Measurements from ENCODE around the gene TTLL11. TPM values are rescaled to one million over a fixed set of nuclear protein-coding genes. Genes with fewer than 3 reads are reported as not detected.
"Not testable (repeated sequence)": the region's sequence is repeated elsewhere in the genome, so short reads cannot be mapped to it uniquely, and the experiment has no call there.

Gene TTLL11
- total and polyA plus RNA-seq, 2 experiments from 2014 or later = 5.1 to 6.3 TPM

DNA sequence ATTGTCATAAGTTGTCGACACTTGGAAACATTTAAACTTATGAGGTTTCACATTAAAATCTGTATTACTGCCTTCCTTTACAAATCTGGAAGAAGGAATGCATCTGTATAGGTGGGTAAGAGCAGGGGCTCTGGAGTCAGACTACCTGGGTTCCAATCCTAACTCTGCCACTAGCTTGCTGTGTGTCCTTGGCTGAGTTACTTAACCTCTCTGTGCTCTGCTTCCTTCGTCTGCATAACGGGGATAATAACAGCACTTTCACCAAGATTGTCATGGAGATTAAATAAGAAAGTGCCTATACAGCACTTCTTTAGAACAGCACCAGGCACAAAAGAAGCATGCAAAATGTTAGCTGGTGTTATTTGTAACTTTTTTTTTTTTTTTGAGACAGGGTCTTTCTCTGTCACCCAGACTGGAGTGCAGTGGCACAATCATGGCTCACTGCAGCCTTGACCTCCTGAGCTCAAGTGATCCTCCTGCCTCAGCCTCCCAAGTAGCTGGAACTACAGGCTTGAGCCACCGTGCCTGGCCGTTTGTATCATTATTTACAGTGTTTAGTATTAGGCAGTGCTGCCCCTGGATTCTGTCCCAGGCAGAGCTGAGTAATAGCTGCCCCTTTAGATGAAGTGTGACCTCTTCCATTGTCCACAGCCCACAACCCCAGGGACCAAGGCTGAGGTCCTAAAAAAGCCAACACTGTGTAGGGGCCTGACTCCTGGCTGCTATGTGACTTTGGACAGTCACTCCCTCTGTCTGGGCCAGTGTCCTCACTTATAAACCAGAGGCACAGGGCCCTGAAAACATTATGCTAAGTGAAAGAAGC lies 25.4 kb upstream of the TTLL11 start:
- Histone ChIP-seq H3K79me2 (ENCODE audit: insufficient read depth) (no peaks in the 10 kb centered on the region), H2AFZ (no peak overlapping the region), H4K20me1 (ENCODE audit: insufficient read depth) (no peaks in the 10 kb centered on the region), H3K4me1 (ENCODE audit: insufficient read depth) (no peaks in the 10 kb centered on the region), H3K4me3 (no peak overlapping the region), H3K27ac (no peak overlapping the region), H3F3A (ENCODE audit: insufficient read depth) (no peaks in the 10 kb centered on the region), H3K27me3 (replicated peaks; ENCODE audit: insufficient read depth) (peaks cover 15% of the 10 kb centered on the region), H3K9me3 (ENCODE audit: low read depth) (no peaks in the 10 kb centered on the region), H3K36me3 (ENCODE audit: low read depth) (no peaks in the 10 kb centered on the region), H3K9ac (no peak overlapping the region), H3K4me2 (ENCODE audit: unreplicated experiment) (no peak overlapping the region), H3K9me2 (ENCODE audit: insufficient read depth) (no peaks in the 10 kb centered on the region)
- WGBS, 2 experiments (ENCODE audit: low coverage in 1 of 2, low lambda C conversion rate in 2 of 2, missing lambda C conversion rate in 2 of 2) = 60 to 61% methylated on average over 5 of the region's 5 CpGs
- no peak for DNase-seq
- TF ChIP-seq EZH2 (IDR thresholded peaks at IDR 0.05; ENCODE audit: insufficient read depth, poor library complexity, severe bottlenecking) (no peak), EZH2phosphoT487 (IDR thresholded peaks at IDR 0.05; ENCODE audit: insufficient read depth, low read depth) (no peak)
- in situ Hi-C loops (cut with MboI) = no loop called here

DNA sequence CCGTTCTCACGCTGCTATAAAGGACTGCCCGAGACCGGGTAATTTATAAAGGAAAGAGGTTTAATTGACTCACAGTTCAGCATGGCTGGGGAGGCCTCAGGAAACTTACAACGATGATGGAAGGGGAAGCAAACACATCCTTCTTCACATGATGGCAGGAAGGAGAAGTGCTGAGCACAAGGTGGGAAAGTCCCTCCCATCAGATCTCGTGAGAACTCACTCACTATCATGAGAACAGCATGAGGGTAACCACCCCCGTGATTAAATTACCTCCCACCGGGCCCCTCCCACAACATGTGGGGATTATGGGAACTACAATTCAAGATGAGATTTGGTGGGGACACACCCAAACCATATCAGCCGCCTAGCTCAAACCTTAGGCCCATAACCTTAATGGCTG lies 24.1 kb upstream of the TTLL11 start:
- 77% methylated on average over 9 of the region's 9 CpGs for WGBS, 2 experiments (ENCODE audit: low coverage in 1 of 2, low lambda C conversion rate in 2 of 2, missing lambda C conversion rate in 2 of 2)
- in situ Hi-C loops (cut with MboI); H3K9me3 ChIP-seq (ENCODE audit: low read depth); H3K4me1 ChIP-seq (ENCODE audit: insufficient read depth); H3F3A ChIP-seq (ENCODE audit: insufficient read depth); H3K79me2 ChIP-seq (ENCODE audit: insufficient read depth); DNase-seq; H3K9me2 ChIP-seq (ENCODE audit: insufficient read depth); H4K20me1 ChIP-seq (ENCODE audit: insufficient read depth); H3K4me2 ChIP-seq (ENCODE audit: unreplicated experiment); H3K9ac ChIP-seq; H2AFZ ChIP-seq; H3K27ac ChIP-seq; H3K4me3 ChIP-seq; H3K36me3 ChIP-seq (ENCODE audit: low read depth): not testable (repeated sequence)
- peaks cover 19% of the 10 kb centered on the region for H3K27me3 ChIP-seq (replicated peaks; ENCODE audit: insufficient read depth)

DNA sequence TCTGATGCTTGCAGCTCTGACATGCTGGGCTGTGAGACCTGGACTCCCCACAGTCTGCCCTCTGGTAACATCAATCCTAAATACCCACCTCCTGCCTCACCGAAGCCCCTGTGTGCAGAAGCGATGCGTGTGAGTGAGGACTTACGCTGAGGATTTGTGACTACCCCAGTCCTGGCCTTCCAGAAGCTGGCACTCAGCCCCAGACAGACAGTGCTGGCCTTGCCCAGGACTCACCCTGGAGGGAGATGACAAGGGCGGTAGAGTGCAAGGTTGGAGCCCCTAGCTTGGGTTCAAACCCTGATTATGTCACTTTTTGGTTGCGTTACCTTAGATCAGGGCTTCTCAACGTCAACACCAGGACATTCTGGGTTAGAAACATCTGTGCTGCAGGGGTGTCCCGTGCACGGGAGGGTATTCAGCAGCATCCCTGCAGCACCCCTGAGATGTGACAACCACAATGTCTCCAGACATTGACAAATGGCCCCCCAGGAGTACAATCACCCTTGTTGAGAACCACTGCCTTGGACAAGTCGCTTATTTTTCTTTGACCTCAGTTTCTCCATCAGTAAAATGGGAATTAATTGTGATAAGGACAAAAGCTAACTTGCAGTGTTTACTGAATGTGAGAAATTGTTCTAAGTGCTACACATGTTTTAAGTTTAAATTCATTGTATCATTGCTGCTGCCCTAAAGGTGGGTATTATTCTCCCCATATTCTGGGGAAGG lies 23.5 kb upstream of the TTLL11 start:
- Histone ChIP-seq H2AFZ (no peak overlapping the region), H3K9me2 (ENCODE audit: insufficient read depth) (no peaks in the 10 kb centered on the region), H3K79me2 (ENCODE audit: insufficient read depth) (no peaks in the 10 kb centered on the region), H3K27me3 (replicated peaks; ENCODE audit: insufficient read depth) (peaks cover 19% of the 10 kb centered on the region), H3K9me3 (ENCODE audit: low read depth) (no peaks in the 10 kb centered on the region), H3K9ac (no peak overlapping the region), H3K36me3 (ENCODE audit: low read depth) (no peaks in the 10 kb centered on the region), H3K4me3 (no peak overlapping the region), H4K20me1 (ENCODE audit: insufficient read depth) (no peaks in the 10 kb centered on the region), H3K4me2 (ENCODE audit: unreplicated experiment) (no peak overlapping the region), H3F3A (ENCODE audit: insufficient read depth) (no peaks in the 10 kb centered on the region), H3K27ac (no peak overlapping the region), H3K4me1 (ENCODE audit: insufficient read depth) (no peaks in the 10 kb centered on the region)
- in situ Hi-C loops (cut with MboI) = no loop called here
- TF ChIP-seq EZH2phosphoT487 (IDR thresholded peaks at IDR 0.05; ENCODE audit: insufficient read depth, low read depth) (no peak), EZH2 (IDR thresholded peaks at IDR 0.05; ENCODE audit: insufficient read depth, poor library complexity, severe bottlenecking) (no peak)
- 74 to 76% methylated on average over 10 of the region's 10 CpGs for WGBS, 2 experiments (ENCODE audit: low coverage in 1 of 2, low lambda C conversion rate in 2 of 2, missing lambda C conversion rate in 2 of 2)
- no peak for DNase-seq

DNA sequence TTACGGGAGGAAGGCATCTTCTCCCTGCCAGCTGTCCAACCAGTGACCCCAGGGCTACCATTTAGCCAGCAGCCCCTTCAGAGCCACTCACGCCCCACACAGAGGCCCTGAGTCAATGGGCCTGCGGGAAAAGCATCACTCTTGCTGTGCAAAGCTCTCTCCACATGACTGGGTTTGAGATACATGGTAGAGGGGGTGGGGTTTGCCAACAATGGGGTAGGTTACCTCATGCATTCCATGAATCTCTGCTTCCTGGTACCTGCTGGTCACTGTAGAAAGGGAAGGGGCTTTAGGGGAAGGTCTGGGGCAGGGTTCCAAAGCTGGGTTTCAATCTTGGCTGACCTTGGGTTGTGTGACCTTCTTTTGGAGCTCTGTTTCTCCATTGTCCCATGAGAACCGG lies 22.9 kb upstream of the TTLL11 start:
- Histone ChIP-seq H3K9me3 (ENCODE audit: low read depth) (no peaks in the 10 kb centered on the region), H3K79me2 (ENCODE audit: insufficient read depth) (no peaks in the 10 kb centered on the region), H3K9ac (no peak overlapping the region), H3K27me3 (replicated peaks; ENCODE audit: insufficient read depth) (peaks cover 19% of the 10 kb centered on the region), H2AFZ (no peak overlapping the region), H3K4me3 (no peak overlapping the region), H3K4me1 (ENCODE audit: insufficient read depth) (no peaks in the 10 kb centered on the region), H4K20me1 (ENCODE audit: insufficient read depth) (no peaks in the 10 kb centered on the region), H3K36me3 (ENCODE audit: low read depth) (no peaks in the 10 kb centered on the region), H3F3A (ENCODE audit: insufficient read depth) (no peaks in the 10 kb centered on the region), H3K4me2 (ENCODE audit: unreplicated experiment) (no peak overlapping the region), H3K9me2 (ENCODE audit: insufficient read depth) (no peaks in the 10 kb centered on the region), H3K27ac (no peak overlapping the region)
- no peak for TF ChIP-seq EZH2 (IDR thresholded peaks at IDR 0.05; ENCODE audit: insufficient read depth, poor library complexity, severe bottlenecking)
- no peak for TF ChIP-seq EZH2phosphoT487 (IDR thresholded peaks at IDR 0.05; ENCODE audit: insufficient read depth, low read depth)
- 42 to 50% methylated on average over 4 of the region's 4 CpGs for WGBS, 2 experiments (ENCODE audit: low coverage in 1 of 2, low lambda C conversion rate in 2 of 2, missing lambda C conversion rate in 2 of 2)
- in situ Hi-C loops (cut with MboI) = no loop called here
- no peak for DNase-seq
